H1 (cell line): ENCODE results near the gene EXOSC5. TPM values are rescaled to one million over a fixed set of nuclear protein-coding genes. Genes with fewer than 3 reads are reported as not detected.

Experiments
- CTCF ChIA-PET: fragments of 300-600 bp; sonication (Branson Sonifier 250); formaldehyde crosslinking; loops from one replicate; lab custom pipeline; 2021; ENCODE audit not compliant: partially characterized antibody; lab: Charles Lee
- POLR2A ChIA-PET: fragments of 300-600 bp; sonication (Branson Sonifier 250); formaldehyde crosslinking; loops from one replicate; lab custom pipeline; 2021; ENCODE audit warnings: inconsistent platforms; ENCODE audit not compliant: partially characterized antibody; lab: Charles Lee
- DNase-seq, 2 experiments: peaks; one replicate each; pipeline versions ENCODE4 v3.0.0 to v3.0.0-alpha.2; 2010 to 2022; ENCODE audit warnings: low spot score in 2 of 2, low read depth in 1 of 2, mixed read lengths in 1 of 2
- FAIRE-seq: peaks from 2 replicates; lab custom pipeline; 2011; peaks lifted over from hg19 to GRCh38; lab: Jason Lieb, UNC
- H2AFZ ChIP-seq: 2 replicates; pipeline ENCODE4 v1.8.1; 2012; ENCODE audit warnings: low read length, inconsistent platforms
- H2AK5ac ChIP-seq: 2 replicates; pipeline ENCODE4 v1.6.1; 2013; ENCODE audit warnings: low read depth, low read length
- H2BK120ac ChIP-seq: replicated peaks from 2 replicates; pipeline ENCODE3; 2013; ENCODE audit warnings: low read depth, low read length, inconsistent platforms
- H2BK12ac ChIP-seq: 2 replicates; pipeline ENCODE4 v1.6.1; 2013; ENCODE audit warnings: low read depth, low read length
- H2BK15ac ChIP-seq: 2 replicates; pipeline ENCODE4 v1.6.1; 2013; ENCODE audit warnings: low read length
- H2BK20ac ChIP-seq: 2 replicates; pipeline ENCODE4 v1.6.1; 2013; ENCODE audit warnings: low read length
- H2BK5ac ChIP-seq: 2 replicates; pipeline ENCODE4 v1.6.1; 2013; ENCODE audit warnings: low read depth, low read length
- H3K14ac ChIP-seq: 2 replicates; pipeline ENCODE4 v1.6.1; 2013; ENCODE audit warnings: inconsistent platforms; ENCODE audit not compliant: insufficient read length
- H3K18ac ChIP-seq: 2 replicates; pipeline ENCODE4 v1.6.1; 2013; ENCODE audit warnings: low read length; ENCODE audit errors: extremely low read depth
- H3K23ac ChIP-seq: 2 replicates; pipeline ENCODE4 v1.6.1; 2013; ENCODE audit warnings: inconsistent platforms; ENCODE audit not compliant: insufficient read length
- H3K23me2 ChIP-seq: 2 replicates; pipeline ENCODE4 v1.6.1; 2013; ENCODE audit warnings: low read depth, low read length
- H3K27ac ChIP-seq: 2 replicates; pipeline ENCODE4 v1.6.1; 2011; ENCODE audit warnings: low read depth, low read length, inconsistent platforms
- H3K27me3 ChIP-seq, 4 experiments: replicated peaks in 1 of 4; 1 replicate in 1 of 4; 2 replicates in 3 of 4; pipeline versions ENCODE4 v1.6.1 to v1.8.1; 2011 to 2013; ENCODE audit warnings: low read length in 3 of 4, mild to moderate bottlenecking in 3 of 4, inconsistent platforms in 2 of 4, mixed read lengths in 2 of 4, moderate library complexity in 1 of 4; ENCODE audit not compliant: control insufficient read depth in 3 of 4, insufficient read depth in 3 of 4; ENCODE audit errors: extremely low read depth in 1 of 4
- H3K36me3 ChIP-seq, 4 experiments: 2 replicates each; pipeline versions ENCODE4 v1.6.1 to v1.8.1; 2011 to 2013; ENCODE audit warnings: mild to moderate bottlenecking in 4 of 4, low read length in 3 of 4, moderate library complexity in 2 of 4, control low read depth in 1 of 4, inconsistent platforms in 1 of 4; ENCODE audit not compliant: insufficient read depth in 4 of 4, control insufficient read depth in 2 of 4
- H3K4ac ChIP-seq: replicated peaks from 2 replicates; pipeline ENCODE3; 2013; ENCODE audit warnings: low read length, low read depth, mixed read lengths, inconsistent platforms; ENCODE audit not compliant: insufficient read length
- H3K4me1 ChIP-seq, 4 experiments: replicated peaks in 1 of 4; 1 replicate in 1 of 4; 2 replicates in 3 of 4; pipeline versions ENCODE4 v1.6.1 to v1.8.1; 2011 to 2013; ENCODE audit warnings: low read length in 3 of 4, inconsistent platforms in 2 of 4, mixed read lengths in 1 of 4; ENCODE audit not compliant: insufficient read depth in 4 of 4, control insufficient read depth in 3 of 4
- H3K4me2 ChIP-seq, 2 experiments: 2 replicates each; pipeline versions ENCODE4 v1.6.1 to v1.8.1; 2011 to 2013; ENCODE audit warnings: low read depth in 2 of 2, low read length in 2 of 2, control low read depth in 1 of 2, inconsistent platforms in 1 of 2, mild to moderate bottlenecking in 1 of 2; ENCODE audit not compliant: insufficient read depth in 1 of 2
- H3K4me3 ChIP-seq, 4 experiments: fragments of 200-600, 300-600 bp in 1 of 4; sonication (generic), shearing (Covaris generic), sonication (Bioruptor Twin) in 1 of 4; 2 replicates each; pipeline versions ENCODE4 v1.5.1 to v1.8.1; 2011 to 2016; ENCODE audit warnings: low read length in 4 of 4, low read depth in 3 of 4, control low read depth in 2 of 4, inconsistent platforms in 2 of 4, mild to moderate bottlenecking in 2 of 4, mixed read lengths in 1 of 4, moderate library complexity in 1 of 4; ENCODE audit not compliant: insufficient read depth in 2 of 4; ENCODE audit errors: extremely low read depth in 1 of 4
- H3K56ac ChIP-seq: replicated peaks from 2 replicates; pipeline ENCODE3; 2013; ENCODE audit warnings: low read depth, mild to moderate bottlenecking, mixed read lengths, low read length, inconsistent platforms; ENCODE audit not compliant: insufficient read length
- H3K79me1 ChIP-seq: 2 replicates; pipeline ENCODE4 v1.6.1; 2013; ENCODE audit warnings: low read depth, low read length, control low read depth
- H3K79me2 ChIP-seq, 2 experiments: 2 replicates each; pipeline versions ENCODE4 v1.6.1 to v1.8.1; 2012 to 2013; ENCODE audit warnings: low read length in 2 of 2, mild to moderate bottlenecking in 2 of 2, inconsistent platforms in 1 of 2; ENCODE audit not compliant: insufficient read depth in 2 of 2, control insufficient read depth in 1 of 2
- H3K9ac ChIP-seq, 4 experiments: replicated peaks in 1 of 4; 1 replicate in 1 of 4; 2 replicates in 3 of 4; pipeline versions ENCODE4 v1.6.1 to v1.8.1; 2011 to 2013; ENCODE audit warnings: low read depth in 3 of 4, low read length in 3 of 4, control low read depth in 2 of 4, mild to moderate bottlenecking in 2 of 4, moderate library complexity in 2 of 4, inconsistent platforms in 1 of 4; ENCODE audit errors: extremely low read depth in 1 of 4
- H3K9me3 ChIP-seq, 2 experiments: 2 replicates each; pipeline versions ENCODE4 v1.6.1 to v1.8.1; 2012 to 2013; ENCODE audit warnings: mild to moderate bottlenecking in 2 of 2, moderate library complexity in 2 of 2, control low read depth in 1 of 2, inconsistent platforms in 1 of 2, low read depth in 1 of 2, low read length in 1 of 2, mixed read lengths in 1 of 2; ENCODE audit not compliant: insufficient read depth in 2 of 2
- H4K20me1 ChIP-seq, 2 experiments: replicated peaks in 1 of 2; 2 replicates each; pipeline versions ENCODE3 to v1.8.1; 2011 to 2013; ENCODE audit warnings: inconsistent platforms in 2 of 2, low read length in 2 of 2, mild to moderate bottlenecking in 1 of 2; ENCODE audit not compliant: insufficient read depth in 2 of 2, control insufficient read depth in 1 of 2
- H4K5ac ChIP-seq: 2 replicates; pipeline ENCODE4 v1.6.1; 2013; ENCODE audit warnings: low read length, low read depth, mixed read lengths, inconsistent platforms; ENCODE audit not compliant: insufficient read length
- H4K8ac ChIP-seq: 2 replicates; pipeline ENCODE4 v1.8.0; 2013; ENCODE audit warnings: mild to moderate bottlenecking, moderate library complexity, low read length, inconsistent platforms; ENCODE audit not compliant: insufficient read depth; ENCODE audit errors: extremely low read depth
- H4K91ac ChIP-seq: replicated peaks from 2 replicates; pipeline ENCODE3; 2013; ENCODE audit warnings: low read length, mixed read lengths, inconsistent platforms; ENCODE audit not compliant: insufficient read length
- BRCA1 ChIP-seq: IDR thresholded peaks from 2 replicates; pipeline ENCODE4 v1.6.1; 2012; ENCODE audit warnings: low read depth, low read length, improper control_type of control experiment
- CBX5 ChIP-seq: fragments of 300-800, 300-1000 bp; sonication (generic); IDR thresholded peaks from 2 replicates; pipeline ENCODE4 v1.7.1; 2016; ENCODE audit warnings: antibody characterized with exemption, low read length, low read depth
- CBX8 ChIP-seq: fragments of 300-800, 300-1000 bp; sonication (generic); IDR thresholded peaks from 2 replicates; pipeline ENCODE4 v1.7.1; 2016; ENCODE audit warnings: low read depth, low read length, borderline replicate concordance
- CHD2 ChIP-seq: IDR thresholded peaks from 2 replicates; pipeline ENCODE4 v1.6.1; 2012; ENCODE audit warnings: low read length, improper control_type of control experiment
- CREB1 ChIP-seq: IDR thresholded peaks from 2 replicates; pipeline ENCODE4 v1.6.1; 2012; ENCODE audit warnings: inconsistent platforms
- EGR1 ChIP-seq: IDR thresholded peaks from 2 replicates; pipeline ENCODE4 v1.6.1; 2011; ENCODE audit warnings: low read depth, low read length, borderline replicate concordance
- EP300 ChIP-seq, 2 experiments: IDR thresholded peaks; 1 replicate in 1 of 2; 2 replicates in 1 of 2; pipeline ENCODE4 v1.6.1; 2011 to 2012; ENCODE audit warnings: low read depth in 2 of 2, low read length in 2 of 2, mild to moderate bottlenecking in 2 of 2, borderline replicate concordance in 1 of 2, inconsistent platforms in 1 of 2, moderate library complexity in 1 of 2
- GABPA ChIP-seq: IDR thresholded peaks from 2 replicates; pipeline ENCODE4 v1.6.1; 2011; ENCODE audit warnings: mild to moderate bottlenecking, low read length, moderate library complexity, borderline replicate concordance; ENCODE audit not compliant: insufficient read depth
- HDAC2 ChIP-seq, 2 experiments: fragments of 300-600 bp in 1 of 2; sonication (generic) in 1 of 2; IDR thresholded peaks; 2 replicates each; pipeline ENCODE4 v1.6.1; 2011 to 2012; ENCODE audit warnings: low read depth in 2 of 2, low read length in 2 of 2, mild to moderate bottlenecking in 2 of 2, moderate library complexity in 2 of 2, borderline replicate concordance in 1 of 2, inconsistent platforms in 1 of 2
- MAFK ChIP-seq: IDR thresholded peaks from 2 replicates; pipeline ENCODE4 v1.6.1; 2012; ENCODE audit warnings: low read depth, mild to moderate bottlenecking, improper control_type of control experiment, low read length
- NANOG ChIP-seq: IDR thresholded peaks from 2 replicates; pipeline ENCODE4 v1.6.1; 2011; ENCODE audit warnings: low read length, low read depth, mild to moderate bottlenecking, inconsistent platforms; ENCODE audit not compliant: insufficient read depth, poor library complexity, severe bottlenecking
- POLR2A ChIP-seq, 2 experiments: IDR thresholded peaks; 1 replicate in 1 of 2; 2 replicates in 1 of 2; pipeline ENCODE4 v1.6.1; 2011; ENCODE audit warnings: low read depth in 2 of 2, low read length in 2 of 2, mild to moderate bottlenecking in 2 of 2; ENCODE audit errors: control extremely low read depth in 1 of 2
- SIX5 ChIP-seq: IDR thresholded peaks from 2 replicates; pipeline ENCODE4 v1.6.1; 2011; ENCODE audit warnings: mild to moderate bottlenecking, low read depth, low read length
- SP2 ChIP-seq: IDR thresholded peaks from 2 replicates; pipeline ENCODE4 v1.6.1; 2012; ENCODE audit warnings: mild to moderate bottlenecking, low read length, inconsistent platforms
- SRF ChIP-seq: IDR thresholded peaks from 2 replicates; pipeline ENCODE4 v1.6.1; 2011; ENCODE audit warnings: mild to moderate bottlenecking, low read depth, low read length, moderate library complexity
- TAF1 ChIP-seq: IDR thresholded peaks from 2 replicates; pipeline ENCODE4 v1.6.1; 2011; ENCODE audit warnings: mild to moderate bottlenecking, low read depth, low read length
- WGBS, 2 experiments: shearing (Covaris generic) in 1 of 2; methylation state at CpG; one replicate each; pipeline versions ENCODE4 v1.1.6 to v1.1.7; 2013 to 2015; ENCODE audit warnings: low lambda C conversion rate in 2 of 2, mixed read lengths in 2 of 2, inconsistent platforms in 1 of 2, low coverage in 1 of 2, missing lambda C conversion rate in 1 of 2; ENCODE audit not compliant: insufficient replicate concordance in 2 of 2, insufficient coverage in 1 of 2, insufficient read length in 1 of 2; ENCODE audit errors: extremely low coverage in 1 of 2, missing lambda C conversion rate in 1 of 2; 5-methylcytosine and 5-hydroxymethylcytosine counted together
- polyA plus RNA-seq, 7 experiments: library from polyadenylated mRNA; depleted of rRNA in 3 of 7; stranded (reverse) in 5 of 7; unstranded in 2 of 7; fragments of >200 nt in 5 of 7; fragments of 200-250 nt in 2 of 7; gene quantifications; 1 replicate in 5 of 7; 2 replicates in 1 of 7; 4 replicates in 1 of 7; pipeline versions ENCODE4 v1.2.1 to v1.2.3, GENCODE V29; 2011 to 2013; ENCODE audit warnings: missing spikeins in 2 of 7, mixed read lengths in 2 of 7
- total RNA-seq: library from RNA; stranded (reverse); fragmentation: NEBNext Ultra II Directional; extraction: Animal tissue kit (Norgen Biotek cat#: 25700); gene quantifications from 2 replicates; pipeline ENCODE4 v1.2.1, GENCODE V29; 2021

Gene EXOSC5
- total and polyA plus RNA-seq, 2 of the 8 experiments (the other 6 are each of a cell fraction or from before 2014, with no cell fraction given): 56.2 to 92.8 TPM

DNA sequence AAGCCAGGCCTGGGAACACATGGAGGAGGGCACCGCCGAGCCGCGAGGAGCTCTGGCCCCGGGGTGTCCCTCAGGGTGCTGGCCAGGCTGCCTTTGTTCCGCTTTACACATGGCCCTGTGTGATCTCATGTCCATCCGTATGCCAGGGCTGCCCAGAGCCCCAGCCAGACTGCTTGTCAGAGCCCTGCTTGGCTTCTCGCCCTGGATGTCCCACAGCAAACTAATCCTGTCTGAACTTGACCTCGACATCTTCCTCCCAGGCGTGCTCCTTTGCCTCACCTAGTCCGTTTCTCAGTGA, 14.8 kb upstream of the EXOSC5 start:
- H3K4ac ChIP-seq: no peak overlapping the region
- H2BK15ac ChIP-seq: no peak overlapping the region
- no peak overlapping the region for H2BK12ac ChIP-seq
- H3K56ac ChIP-seq: no peak overlapping the region
- H3K79me2 ChIP-seq: no peaks in the 10 kb centered on the region
- no peak overlapping the region for H3K9ac ChIP-seq
- H2BK20ac ChIP-seq: no peak overlapping the region
- H3K27ac ChIP-seq: no peak overlapping the region
- 77% methylated on average over 11 of the region's 11 CpGs; no CpG with 5 or more reads in 1 of the 2 experiments for WGBS, 2 experiments
- H3K36me3 ChIP-seq: peaks cover 2 to 9% (median 4%) of the 10 kb centered on the region in 4 experiments; a peak in 4 of 8 replicates
- no peak overlapping the region for H2BK120ac ChIP-seq
- no peak overlapping the region for H2BK5ac ChIP-seq
- H3K4me1 ChIP-seq: peaks cover 0 to 5% (median 1%) of the 10 kb centered on the region in 4 experiments; a peak in 5 of 7 replicates
- H2AFZ ChIP-seq: no peak overlapping the region
- H3K79me1 ChIP-seq: no peaks in the 10 kb centered on the region
- POLR2A ChIA-PET: interaction anchor here (1.6 kb wide), 1 partner anchor 17 kb away, joined by 5 read pairs; no protein-coding TSS in a partner anchor
- CTCF ChIA-PET: interaction anchor here (1.0 to 1.3 kb wide), 2 partner anchors 19 to 33 kb away, joined by 3 to 4 read pairs; no protein-coding TSS in a partner anchor
- no peak overlapping the region for H4K91ac ChIP-seq
- no peak overlapping the region for H4K5ac ChIP-seq
- peaks cover 0 to 5% of the 10 kb centered on the region in 2 experiments for H4K20me1 ChIP-seq
- no peaks in the 10 kb centered on the region for H3K9me3 ChIP-seq
- no peak overlapping the region for H3K23ac ChIP-seq
- H3K27me3 ChIP-seq: no peaks in the 10 kb centered on the region; a peak in 1 of 7 replicates
- FAIRE-seq: no peak
- no peak overlapping the region for H3K14ac ChIP-seq
- no peak overlapping the region for H2AK5ac ChIP-seq
- H3K4me3 ChIP-seq: no peak overlapping the region
- no peak overlapping the region for H3K18ac ChIP-seq
- no peaks in the 10 kb centered on the region for H3K23me2 ChIP-seq
- no peak for DNase-seq
- H3K4me2 ChIP-seq: no peak overlapping the region
- H4K8ac ChIP-seq: no peak overlapping the region
- TF ChIP-seq POLR2A (IDR thresholded peaks at IDR 0.05; ENCODE audit: control extremely low read depth in 1 of 2, low read depth in 2 of 2, low read length in 2 of 2) (no peak), CBX8 (no peak), SIX5 (no peak), CHD2 (no peak), EGR1 (no peak), SP2 (no peak), EP300 (IDR thresholded peaks at IDR 0.05; ENCODE audit: borderline replicate concordance in 1 of 2, low read depth in 2 of 2, low read length in 2 of 2) (no peak), CREB1 (no peak), HDAC2 (IDR thresholded peaks at IDR 0.05; ENCODE audit: borderline replicate concordance in 1 of 2, low read depth in 2 of 2, low read length in 2 of 2) (no peak), CBX5 (no peak), MAFK (no peak), BRCA1 (no peak), TAF1 (no peak), NANOG (no peak), GABPA (no peak), SRF (no peak)
